Ascending aorta (tissue), 2 donors: ENCODE measurements around the gene PIP4P1. TPM values are rescaled to one million over a fixed set of nuclear protein-coding genes. Genes with fewer than 3 reads are reported as not detected.

Experiments used
- DNase-seq, 2 donors: peaks; one replicate each; pipeline ENCODE4 v3.0.0-alpha.2; 2019; ENCODE audit warnings: low spot score in 2 of 2
- H3K27ac ChIP-seq, 2 donors: fragments of 200-600 bp; sonication (generic); one replicate each; pipeline ENCODE4 v1.5.1; 2016 to 2017; ENCODE audit warnings: mild to moderate bottlenecking in 1 of 2
- H3K27me3 ChIP-seq: fragments of 200-600 bp; sonication (generic); one replicate; pipeline ENCODE4 v1.5.1; 2017
- H3K36me3 ChIP-seq, 2 donors: fragments of 200-600 bp; sonication (generic); one replicate each; pipeline ENCODE4 v1.5.1; 2016
- H3K4me1 ChIP-seq, 2 donors: fragments of 200-600 bp; sonication (generic); one replicate each; pipeline ENCODE4 v1.5.1; 2016 to 2017; ENCODE audit warnings: mild to moderate bottlenecking in 1 of 2
- H3K4me3 ChIP-seq, 2 donors: fragments of 200-600 bp; sonication (generic); one replicate each; pipeline ENCODE4 v1.5.1; 2016 to 2017; ENCODE audit warnings: mild to moderate bottlenecking in 1 of 2
- H3K9me3 ChIP-seq, 2 donors: fragments of 200-600 bp; sonication (generic); one replicate each; pipeline ENCODE4 v1.5.1; 2016
- intact Hi-C: fragments of 100-400 bp; cut with DNase I; formaldehyde crosslinking; loops from one replicate; pipeline ENCODE4 v1.15.1; 2023
- total RNA-seq: library from RNA; depleted of rRNA; stranded (reverse); fragments of >200 nt; gene quantifications from one replicate; pipeline ENCODE4 v1.1.0, GENCODE V29; 2016
- TF ChIP-seq, protein P1 (sequence below), 3 experiments: fragments of 200-600 bp in 2 of 3; fragments of 450-650 bp in 1 of 3; sonication (generic) in 2 of 3; IDR thresholded peaks; one replicate each; pipeline ENCODE4 v1.5.1; 2016 to 2019; ENCODE audit warnings: antibody characterized with exemption in 3 of 3, mild to moderate bottlenecking in 1 of 3, moderate library complexity in 1 of 3

Gene PIP4P1
- total RNA-seq, 1 donor from 2014 or later, result 30.7 TPM

DNA sequence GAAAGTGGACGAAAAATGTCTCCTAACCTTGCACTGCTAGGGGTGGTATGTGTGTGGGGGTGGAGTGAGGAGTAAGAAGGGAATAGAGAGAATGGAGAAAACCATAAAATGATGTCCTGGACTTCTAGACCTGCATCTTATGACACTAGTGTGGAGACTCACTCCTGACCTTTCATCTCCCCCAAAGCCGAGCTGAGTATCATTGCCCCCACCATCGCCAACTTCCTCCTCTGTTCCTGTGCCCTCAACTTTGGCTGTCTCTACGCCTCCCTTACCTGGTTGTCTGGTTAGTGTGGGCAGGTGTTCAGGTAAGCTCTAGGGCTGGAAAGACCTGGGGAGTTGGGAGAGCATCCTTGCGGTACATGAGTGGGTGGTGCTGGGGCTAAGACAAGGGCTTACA is 20.8 kb downstream of the PIP4P1 start:
- peaks cover 0 to under 1% of the 10 kb centered on the region in 2 donors for H3K36me3 ChIP-seq
- H3K4me3 ChIP-seq, result no peak overlapping the region
- H3K9me3 ChIP-seq, result no peaks in the 10 kb centered on the region
- H3K27me3 ChIP-seq, result no peaks in the 10 kb centered on the region
- H3K4me1 ChIP-seq, result peaks cover 0 to under 1% of the 10 kb centered on the region in 2 donors
- TF ChIP-seq, protein P1, sequence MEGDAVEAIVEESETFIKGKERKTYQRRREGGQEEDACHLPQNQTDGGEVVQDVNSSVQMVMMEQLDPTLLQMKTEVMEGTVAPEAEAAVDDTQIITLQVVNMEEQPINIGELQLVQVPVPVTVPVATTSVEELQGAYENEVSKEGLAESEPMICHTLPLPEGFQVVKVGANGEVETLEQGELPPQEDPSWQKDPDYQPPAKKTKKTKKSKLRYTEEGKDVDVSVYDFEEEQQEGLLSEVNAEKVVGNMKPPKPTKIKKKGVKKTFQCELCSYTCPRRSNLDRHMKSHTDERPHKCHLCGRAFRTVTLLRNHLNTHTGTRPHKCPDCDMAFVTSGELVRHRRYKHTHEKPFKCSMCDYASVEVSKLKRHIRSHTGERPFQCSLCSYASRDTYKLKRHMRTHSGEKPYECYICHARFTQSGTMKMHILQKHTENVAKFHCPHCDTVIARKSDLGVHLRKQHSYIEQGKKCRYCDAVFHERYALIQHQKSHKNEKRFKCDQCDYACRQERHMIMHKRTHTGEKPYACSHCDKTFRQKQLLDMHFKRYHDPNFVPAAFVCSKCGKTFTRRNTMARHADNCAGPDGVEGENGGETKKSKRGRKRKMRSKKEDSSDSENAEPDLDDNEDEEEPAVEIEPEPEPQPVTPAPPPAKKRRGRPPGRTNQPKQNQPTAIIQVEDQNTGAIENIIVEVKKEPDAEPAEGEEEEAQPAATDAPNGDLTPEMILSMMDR (IDR thresholded peaks at IDR 0.05), result no peak
- H3K27ac ChIP-seq, result no peak overlapping the region
- no peak for DNase-seq
- intact Hi-C loops, result no loop called here

DNA sequence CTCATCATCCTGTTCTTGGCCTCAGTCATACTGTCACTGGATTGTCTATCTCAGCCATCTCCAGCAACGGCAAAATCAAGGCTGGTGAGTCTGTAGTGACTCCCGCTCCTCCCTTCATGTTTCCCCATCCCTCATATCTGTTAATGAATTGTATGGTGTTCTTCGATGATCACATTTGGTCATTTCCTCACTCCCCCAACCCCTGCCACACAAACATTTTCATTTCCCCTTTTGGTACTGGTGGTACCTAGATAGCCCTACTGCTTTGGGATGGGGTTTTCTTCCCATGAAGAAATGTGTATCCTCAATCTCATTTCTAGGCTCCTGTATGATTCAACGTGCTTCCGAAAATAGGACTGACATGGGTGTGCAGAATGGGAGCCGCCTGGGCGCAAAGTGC is 22.6 kb downstream of the PIP4P1 start:
- Histone ChIP-seq H3K9me3 (no peaks in the 10 kb centered on the region), H3K36me3 (no peaks in the 10 kb centered on the region), H3K4me1 (peaks cover 5% of the 10 kb centered on the region in 2 donors), H3K4me3 (no peak overlapping the region), H3K27me3 (no peaks in the 10 kb centered on the region), H3K27ac (no peak overlapping the region)
- TF ChIP-seq, protein P1 (IDR thresholded peaks at IDR 0.05), result no peak
- DNase-seq, result no peak
- intact Hi-C loops, result no loop called here

DNA sequence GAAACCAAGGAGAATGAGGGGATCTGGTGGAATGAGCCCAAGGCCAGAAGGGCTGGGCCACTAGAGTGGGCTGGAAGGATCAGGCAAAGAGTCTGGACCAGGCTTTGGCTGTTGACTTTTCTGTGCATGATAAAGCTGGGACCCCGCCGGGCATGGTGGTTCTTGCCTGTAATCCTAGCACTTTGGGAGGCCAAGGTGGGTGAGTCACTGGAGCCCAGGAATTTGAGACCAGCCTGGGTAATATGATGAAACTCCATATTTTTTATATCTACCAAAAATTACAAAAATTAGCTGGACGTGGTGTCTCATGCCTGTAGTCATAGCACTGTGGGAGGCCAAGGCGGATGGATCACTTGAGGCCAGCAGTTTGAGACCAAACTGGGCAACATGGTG is 24.9 kb downstream of the PIP4P1 start:
- DNase-seq, result no peak
- Histone ChIP-seq H3K4me3 (no peak overlapping the region), H3K36me3 (no peaks in the 10 kb centered on the region), H3K9me3 (no peaks in the 10 kb centered on the region), H3K27ac (no peak overlapping the region), H3K4me1 (peaks cover 5% of the 10 kb centered on the region in 2 donors), H3K27me3 (no peaks in the 10 kb centered on the region)
- intact Hi-C loops, result no loop called here
- TF ChIP-seq, protein P1 (IDR thresholded peaks at IDR 0.05), result no peak

DNA sequence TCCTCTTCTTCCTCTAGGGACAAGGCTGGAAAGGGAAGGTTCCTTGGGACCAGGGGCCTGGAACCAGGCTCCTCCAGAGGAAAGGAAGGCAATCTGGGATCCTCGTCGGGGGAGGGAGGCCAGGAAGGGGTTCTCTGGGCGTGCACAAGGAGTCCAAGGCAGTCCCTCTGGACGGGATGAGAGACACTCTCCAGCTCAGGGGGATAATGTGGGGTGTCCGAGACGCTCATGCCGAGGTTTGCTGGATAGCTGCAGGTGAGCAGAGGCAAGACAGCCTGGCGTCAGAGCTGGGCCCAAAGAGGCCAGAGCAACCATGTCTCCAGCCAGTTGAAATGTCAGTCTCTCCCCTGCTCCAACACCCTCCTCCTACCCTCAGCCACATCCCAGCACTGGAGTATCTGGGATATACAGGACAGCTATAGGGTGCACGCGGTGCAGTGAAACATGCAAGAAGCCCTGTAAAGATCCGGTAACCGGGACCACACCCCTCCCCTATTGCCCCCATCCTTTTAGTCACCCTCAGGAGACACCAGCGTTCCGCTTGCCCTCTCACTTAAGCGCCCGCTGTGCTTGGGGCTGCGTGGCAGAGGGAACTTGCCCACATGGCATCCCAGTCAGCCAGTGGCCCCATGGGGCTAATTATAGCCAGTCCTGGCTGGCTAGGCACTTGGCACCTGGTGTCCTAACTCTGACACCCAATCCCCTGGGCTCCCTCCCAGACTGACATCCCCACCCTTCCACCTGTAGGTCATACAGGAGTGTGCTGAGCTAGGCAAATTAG is 25.5 kb downstream of the PIP4P1 start, which contains the start of gene KLHL33:
Gene KLHL33 (minus strand): TSS at position 585 of the 781 bp plus-strand sequence. CDS start 355 bp downstream, at position 230.
- H3K27ac ChIP-seq, result peak within 1 kb of the TSS in 1 of 2 donors; percentile 2
- H3K36me3 ChIP-seq, result no peaks in the 10 kb centered on the region
- no peaks in the 10 kb centered on the region for H3K27me3 ChIP-seq
- H3K4me1 ChIP-seq, result peaks cover 5% of the 10 kb centered on the region in 2 donors
- DNase-seq, result no peak
- intact Hi-C loops, result no loop called here
- H3K4me3 ChIP-seq, result peak within 1 kb of the TSS; percentile 31 to 56
- H3K9me3 ChIP-seq, result no peaks in the 10 kb centered on the region
- TF ChIP-seq, protein P1 (IDR thresholded peaks at IDR 0.05), result no peak

DNA sequence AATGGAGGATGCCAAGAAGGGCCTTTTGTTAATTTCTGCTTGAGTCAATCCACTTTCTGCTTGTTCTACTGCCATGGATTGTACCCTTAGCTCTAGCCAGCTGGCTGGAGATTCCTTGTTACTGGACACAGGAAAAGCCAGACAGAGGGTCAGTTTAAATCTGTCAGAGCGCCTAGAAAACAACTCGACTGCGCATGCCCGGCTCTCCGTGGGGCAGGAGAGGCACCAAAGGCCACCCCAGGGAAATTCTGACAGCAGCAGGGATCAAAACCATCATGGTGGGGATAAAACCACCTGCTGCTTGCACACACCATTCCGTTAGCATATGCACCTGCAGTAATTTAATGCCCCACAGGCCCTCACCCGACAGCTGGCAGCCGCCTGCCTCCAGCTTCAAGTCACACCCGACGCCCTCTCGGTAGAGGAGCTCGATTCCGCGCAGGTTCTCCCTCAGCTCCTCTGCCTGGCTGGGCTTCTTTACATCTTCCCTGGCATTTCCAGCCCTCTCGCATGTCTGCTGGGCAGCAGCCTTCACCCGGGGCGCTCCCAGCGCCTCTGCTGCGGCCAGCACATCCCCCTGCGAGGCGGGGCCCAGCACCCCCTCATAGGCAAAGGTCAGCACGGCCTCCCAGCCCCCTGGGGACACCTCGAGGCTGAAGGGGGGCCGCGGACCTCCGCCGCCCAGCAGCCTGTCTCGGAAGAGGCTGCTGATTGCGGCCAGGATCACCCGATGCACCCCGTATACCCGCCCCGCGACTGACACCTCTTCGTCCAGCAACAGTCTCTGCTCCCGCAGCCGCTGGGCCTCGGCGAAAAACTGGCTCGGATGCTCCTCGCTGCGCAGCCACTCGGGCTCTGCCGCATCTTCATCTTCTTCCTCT is 26.3 kb downstream of the PIP4P1 start:
- H3K27ac ChIP-seq, result peak overlapping the region; percentile 2 to 42
- intact Hi-C loops, result no loop called here
- H3K9me3 ChIP-seq, result no peaks in the 10 kb centered on the region
- H3K36me3 ChIP-seq, result no peaks in the 10 kb centered on the region
- peak in 1 of 2 donors; percentile 74 for DNase-seq
- peak overlapping the region; percentile 31 to 56 for H3K4me3 ChIP-seq
- H3K4me1 ChIP-seq, result peaks cover 5% of the 10 kb centered on the region in 2 donors
- H3K27me3 ChIP-seq, result no peaks in the 10 kb centered on the region
- TF ChIP-seq, protein P1 (IDR thresholded peaks at IDR 0.05), result no peak
